Stimulated activated CD4-positive, alpha-beta T cell treated with anti-CD3 and anti-CD28 coated beads, TNF-alpha, amount 100 ng/mL, for 48 hours (primary cell): ENCODE results near the gene AANAT.
"Not testable (repeated sequence)": the region's sequence is repeated elsewhere in the genome, so short reads cannot be mapped to it uniquely, and the experiment has no call there.

ENCODE experiments used
- DNase-seq, 3 donors: peaks; one replicate each; pipeline ENCODE4 v3.0.0-alpha.2; 2020; ENCODE audit warnings: low read depth in 3 of 3

AANAT gene

DNA sequence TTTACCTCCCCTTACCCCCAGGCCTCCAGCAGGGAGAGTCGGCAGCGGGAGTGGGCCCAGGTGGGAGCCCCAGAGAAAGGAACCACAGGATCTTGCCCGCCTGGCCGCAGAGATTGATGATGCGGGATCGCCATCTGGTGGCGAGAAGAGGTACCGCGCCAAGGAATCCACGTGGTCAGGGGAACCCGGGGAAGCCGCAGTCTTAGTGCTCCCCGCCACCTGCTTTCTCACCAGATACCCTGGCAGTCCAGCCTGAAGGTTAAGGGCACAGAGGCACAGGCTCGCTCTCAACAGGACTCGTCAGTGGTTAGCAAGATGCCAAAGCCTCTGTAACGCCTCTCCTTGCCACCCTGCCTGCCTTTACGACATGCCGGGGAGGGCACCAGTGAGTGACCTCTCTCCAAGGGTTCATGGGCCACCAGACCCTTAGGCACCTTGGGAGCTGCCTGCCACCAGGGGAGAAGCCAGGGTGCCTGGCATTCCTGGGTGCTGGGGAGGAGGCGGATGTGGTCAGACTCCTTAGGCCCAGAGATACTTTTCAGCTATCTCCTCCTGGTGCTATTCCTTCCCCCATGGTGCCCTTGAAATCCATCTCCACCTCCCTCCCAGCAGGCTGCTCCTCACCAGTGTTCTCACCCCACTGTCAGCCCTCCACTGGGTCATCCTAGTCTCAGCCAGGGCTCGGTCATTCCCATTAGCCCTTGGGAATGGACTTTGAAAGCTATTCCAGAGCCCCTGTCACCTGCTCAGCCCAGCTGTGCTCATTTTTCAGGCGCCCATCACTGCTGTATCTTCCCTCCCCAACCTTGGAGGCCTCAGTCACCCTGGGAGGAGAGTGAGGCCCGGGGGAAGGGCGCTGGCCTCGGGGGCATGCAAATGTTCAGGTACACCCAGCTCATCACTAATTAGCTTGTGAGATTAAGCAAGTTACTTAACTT is 39.3 kb downstream of the AANAT start:
- peak; percentile 75 to 78 (median 78) for DNase-seq

DNA sequence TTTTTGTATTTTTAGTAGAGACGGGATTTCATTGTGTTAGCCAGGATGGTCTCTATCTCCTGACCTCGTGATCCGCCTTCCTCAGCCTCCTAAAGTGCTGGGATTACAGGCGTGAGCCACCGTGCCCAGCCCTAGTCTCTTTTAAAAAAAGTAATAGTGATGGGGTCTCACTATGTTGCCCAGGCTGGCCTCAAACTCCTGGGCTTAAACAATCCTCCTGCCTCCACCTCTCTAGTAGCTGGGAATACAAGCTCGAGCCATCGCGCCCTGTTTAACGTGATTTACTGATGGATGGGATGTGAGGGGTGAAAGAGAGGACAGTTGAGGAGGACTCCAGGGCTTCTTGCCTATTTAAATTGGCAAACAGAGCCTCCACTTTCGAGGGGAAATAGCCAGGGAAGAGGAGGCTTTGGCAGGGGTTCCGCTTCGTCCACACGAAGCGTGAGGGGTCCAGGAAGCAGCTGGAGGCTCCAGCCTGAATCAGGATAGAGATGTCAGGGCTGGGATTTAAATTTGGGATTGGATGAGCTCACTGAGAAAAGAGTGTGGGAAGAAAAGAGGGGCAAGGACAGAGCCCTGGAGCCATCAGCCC is 41.2 kb downstream of the AANAT start:
- DNase-seq = not testable (repeated sequence)

DNA sequence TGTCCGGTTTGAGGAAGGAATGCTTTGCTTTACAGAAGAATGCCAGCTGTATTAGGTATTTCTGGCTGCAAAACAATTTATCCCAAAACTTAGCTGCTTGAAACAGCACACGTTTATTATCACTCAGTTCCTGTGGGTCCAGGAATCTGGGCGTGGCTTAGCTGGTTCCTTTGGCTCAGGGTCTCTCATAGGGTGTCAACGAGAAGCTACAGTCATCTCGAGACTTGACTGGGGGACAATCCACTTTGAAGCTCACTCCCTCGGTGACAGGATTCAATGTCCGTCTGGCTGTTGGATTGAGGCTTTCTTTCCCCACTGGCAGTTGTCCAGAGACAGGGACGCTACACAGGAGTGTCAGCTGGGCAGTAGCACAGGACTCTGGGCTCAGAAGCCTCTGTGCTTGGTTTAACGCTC is 43.4 kb downstream of the AANAT start:
- no peak for DNase-seq

DNA sequence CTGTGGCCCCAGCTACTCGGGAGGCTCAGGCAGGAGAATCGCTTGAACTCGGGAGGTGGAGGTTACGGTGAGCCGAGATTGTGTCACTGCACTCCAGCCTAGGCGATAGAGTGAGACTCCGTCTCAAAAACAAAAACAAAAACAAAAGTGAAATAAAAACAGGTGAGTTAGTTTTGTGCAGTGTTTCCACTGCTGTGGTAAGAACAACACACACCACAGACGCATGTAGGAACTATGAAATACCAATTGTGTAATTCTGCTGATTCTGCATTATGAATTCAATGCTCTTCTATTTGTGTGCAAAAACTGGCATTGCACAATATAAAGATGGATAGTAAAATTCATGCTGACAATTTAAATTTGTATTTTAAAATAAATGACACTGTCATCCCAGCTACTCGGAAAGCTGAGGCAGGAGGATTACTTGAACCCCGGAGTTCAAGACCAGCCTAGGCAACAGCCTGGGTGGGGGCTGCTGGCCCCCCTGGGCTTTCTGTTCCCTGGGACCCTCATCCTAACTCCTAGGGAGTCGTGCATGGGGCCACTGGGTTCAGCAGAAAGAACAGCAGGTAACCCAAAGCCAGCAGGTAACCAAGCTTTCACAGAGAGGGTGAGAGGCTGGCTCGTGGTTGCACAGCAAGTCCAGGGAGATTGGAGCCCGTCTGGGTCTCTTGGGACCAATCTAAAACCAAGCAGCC is 44.4 kb downstream of the AANAT start:
- DNase-seq = no peak

DNA sequence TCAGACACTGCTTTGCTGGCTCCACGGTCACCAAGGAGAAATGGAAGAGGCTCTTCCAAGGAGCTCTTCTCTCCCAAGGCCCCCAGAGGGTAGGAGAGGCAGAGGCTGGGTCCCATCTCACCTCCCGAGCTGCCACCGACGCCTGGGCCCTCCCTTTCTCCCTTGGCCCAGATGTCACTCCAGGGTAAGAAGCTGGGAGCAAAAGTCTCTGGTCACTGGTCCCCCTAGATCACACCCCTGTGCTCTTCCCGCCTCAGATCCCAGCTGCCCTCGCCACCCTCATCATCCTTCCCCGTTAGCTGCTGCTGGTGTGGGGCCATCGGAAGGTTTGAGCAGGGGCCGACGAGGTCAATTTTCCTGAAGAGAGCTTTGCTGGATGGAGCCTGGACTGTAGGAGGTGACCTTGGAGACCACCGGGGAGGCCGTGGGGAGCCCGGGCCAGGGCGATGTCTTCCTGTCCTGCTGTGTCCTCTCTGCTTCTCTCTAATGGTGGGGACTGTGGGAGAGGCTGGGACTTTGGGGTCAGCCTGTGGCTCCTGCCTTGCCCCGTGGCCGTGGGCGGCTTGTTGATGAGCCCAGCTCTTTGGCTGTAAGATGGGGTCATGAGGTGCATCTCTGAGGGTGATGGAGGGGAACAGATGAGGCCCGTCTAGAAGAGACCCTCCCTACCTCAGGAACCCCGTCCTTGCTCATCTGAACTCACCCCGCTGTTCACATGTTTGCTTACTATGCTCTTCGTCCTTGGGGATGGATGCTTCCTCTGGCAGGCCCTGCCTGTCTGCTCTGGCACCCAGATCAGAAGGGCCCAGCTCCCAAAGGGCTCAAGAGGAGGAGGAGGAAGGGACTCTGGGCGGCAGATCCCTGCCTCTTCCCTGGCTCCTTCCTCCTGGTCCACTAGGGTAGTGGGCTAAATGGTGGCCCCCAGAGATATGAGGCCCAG is 45.2 kb downstream of the AANAT start:
- DNase-seq = no peak

DNA sequence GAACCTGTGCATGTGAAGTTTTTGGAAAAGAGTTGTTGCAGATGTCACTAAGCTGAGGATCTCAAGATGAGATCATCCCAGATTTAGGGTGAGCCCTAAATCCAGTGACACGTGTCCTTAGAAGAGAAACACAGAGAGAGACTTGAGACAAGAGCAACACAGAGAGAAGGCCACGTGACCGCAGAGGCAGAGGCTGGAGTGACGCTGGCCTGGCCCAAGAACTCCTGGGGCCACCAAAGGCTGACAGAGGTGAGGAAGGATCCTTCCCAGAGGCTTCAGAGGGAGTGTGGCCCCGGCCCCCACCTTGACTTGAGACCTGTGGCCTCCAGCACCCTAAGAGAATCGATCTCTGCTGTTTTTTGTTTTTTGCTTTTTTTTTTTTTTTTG is 45.9 kb downstream of the AANAT start:
- no peak for DNase-seq

DNA sequence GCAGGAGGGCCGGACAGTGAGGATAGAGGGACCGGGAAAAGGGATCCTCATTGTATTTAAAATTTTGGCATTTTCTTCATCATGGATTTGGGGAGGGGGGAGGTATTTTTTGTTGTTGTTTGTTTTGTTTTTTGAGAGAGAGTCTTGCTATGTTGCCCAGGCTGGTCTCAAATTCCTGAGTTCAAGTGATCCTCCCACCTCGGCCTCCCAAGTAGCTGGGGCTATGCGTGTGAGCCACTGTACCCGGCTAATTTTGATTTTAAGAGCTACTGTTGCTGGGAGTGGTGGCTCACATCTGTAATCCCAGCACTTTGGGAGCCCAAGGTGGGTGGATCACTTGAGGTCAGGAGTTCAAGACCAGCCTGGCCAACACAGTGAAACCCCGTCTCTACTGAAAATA is 47.0 kb downstream of the AANAT start:
- not testable (repeated sequence) for DNase-seq

DNA sequence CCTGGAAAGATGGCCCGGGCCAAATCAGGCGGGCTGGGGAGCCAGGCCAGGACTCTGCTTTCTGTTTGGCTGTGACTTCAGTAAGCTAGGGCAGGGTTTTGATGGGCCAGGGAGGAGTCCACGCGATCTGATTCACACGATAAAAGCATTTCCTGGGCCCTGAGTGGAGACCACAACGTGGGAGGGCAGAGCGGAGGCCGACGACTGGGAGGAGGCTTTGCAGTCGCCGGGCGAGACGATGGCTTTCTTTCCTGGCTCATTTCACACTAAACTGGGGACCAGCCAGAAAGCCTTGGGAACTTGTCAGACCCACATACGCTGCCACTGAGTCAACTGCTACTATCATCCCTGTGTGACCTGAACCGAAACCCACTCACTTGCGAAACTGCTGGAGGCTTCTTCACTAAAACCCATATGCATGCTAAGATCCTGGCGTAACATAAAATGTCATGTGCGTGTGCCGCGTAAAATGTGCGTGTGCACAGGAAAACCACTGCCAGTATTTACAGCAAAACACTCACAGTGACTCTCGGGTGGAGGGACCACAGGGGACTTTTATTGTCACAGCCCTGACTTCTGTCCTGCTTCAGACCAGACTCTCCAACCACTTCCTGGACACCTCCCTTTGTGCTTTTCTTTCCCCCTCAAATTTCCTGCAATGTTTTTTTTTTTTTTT is 48.0 kb downstream of the AANAT start:
- peak; percentile 66 to 78 (median 78) for DNase-seq

DNA sequence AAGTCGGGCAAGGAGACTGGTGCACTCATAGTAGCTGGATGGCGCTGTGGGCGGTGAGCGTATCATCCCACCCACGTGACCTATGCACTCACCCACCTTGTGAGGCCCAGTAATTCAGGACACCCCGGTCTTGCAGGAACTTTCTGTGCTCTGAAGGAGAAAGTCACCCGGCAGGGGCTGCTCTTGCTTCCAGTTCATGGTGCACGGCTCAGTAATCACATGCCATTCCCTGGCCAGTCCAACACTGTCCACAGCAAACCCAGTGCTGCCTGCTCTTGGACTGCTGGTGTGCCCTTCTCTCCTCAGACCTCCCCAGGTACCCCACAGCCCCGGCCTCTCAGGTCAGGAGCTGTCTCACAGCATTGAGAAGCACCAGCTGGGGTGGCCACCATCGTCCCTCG is 50.2 kb downstream of the AANAT start:
- DNase-seq = no peak

DNA sequence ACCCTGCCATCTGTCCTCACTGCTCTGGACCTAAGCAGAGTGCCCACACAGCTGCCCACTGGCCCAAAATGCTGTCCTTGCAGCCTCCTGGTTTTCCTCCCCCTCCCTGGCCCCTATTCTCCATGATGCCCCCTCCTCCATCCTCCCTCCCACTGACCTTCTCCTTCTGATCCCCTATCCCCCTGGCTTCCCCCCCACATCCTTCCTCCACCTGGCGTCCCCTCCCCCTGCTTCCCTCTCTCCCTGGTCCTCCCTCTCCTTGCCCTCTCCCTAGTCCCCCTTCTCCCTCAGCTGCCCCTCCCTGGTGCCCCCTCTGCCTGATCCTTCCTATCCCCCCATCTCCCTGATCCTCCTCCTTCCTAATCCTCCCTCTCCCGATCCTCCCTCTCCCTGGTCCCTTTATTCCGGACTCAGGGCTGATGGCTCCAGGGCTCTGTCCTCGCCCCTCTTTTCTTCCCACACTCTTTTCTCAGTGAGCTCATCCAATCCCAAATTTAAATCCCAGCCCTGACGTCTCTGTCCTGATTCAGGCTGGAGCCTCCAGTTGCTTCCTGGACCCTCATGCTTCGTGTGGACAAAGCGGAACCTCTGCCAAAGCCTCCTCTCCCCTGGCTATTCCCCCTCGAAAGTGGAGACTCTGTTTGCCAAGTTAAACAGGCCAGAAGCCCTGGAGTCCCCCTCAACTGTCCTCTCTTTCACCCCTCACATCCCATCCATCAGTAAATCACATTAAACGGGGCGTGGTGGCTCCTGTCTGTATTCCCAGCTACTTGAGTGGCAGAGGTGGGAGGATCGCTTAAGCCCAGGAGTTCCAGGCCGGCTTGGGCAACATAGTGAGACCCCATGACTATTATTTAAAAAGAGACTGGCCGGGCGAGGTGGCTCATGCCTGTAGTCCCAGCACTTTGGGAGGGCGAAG is 51.9 kb downstream of the AANAT start:
- no peak for DNase-seq
